ENCODE results near the gene BHLHE40. TPM values are rescaled to one million over a fixed set of nuclear protein-coding genes. Genes with fewer than 3 reads are reported as not detected.
"Not testable (repeated sequence)": the region's sequence is repeated elsewhere in the genome, so short reads cannot be mapped to it uniquely, and the experiment has no call there.

Gene BHLHE40
- polyA plus RNA-seq, 1 donor, result 24.2 TPM

DNA sequence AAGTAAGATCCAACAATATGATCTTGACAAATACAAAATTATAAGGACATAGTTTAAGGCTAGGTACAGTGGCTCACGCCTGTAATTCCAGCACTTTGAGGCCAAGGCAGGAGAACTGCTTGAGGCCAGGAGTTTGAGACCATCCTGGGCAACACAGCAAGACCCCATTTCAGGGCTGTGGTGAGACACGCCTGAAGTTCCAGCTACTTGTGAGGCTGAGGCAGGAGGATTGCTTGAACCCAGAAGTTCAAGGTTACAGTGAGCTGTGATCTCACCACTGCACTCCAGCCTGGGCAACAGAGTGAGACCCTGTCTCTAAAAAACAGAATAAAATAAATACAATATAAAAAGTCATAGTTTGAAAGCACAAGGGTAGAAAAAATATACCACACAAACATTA, 17.4 kb upstream of the BHLHE40 start:
- DNase-seq (ENCODE audit: low read depth), result not testable (repeated sequence)

GRCh38 chr3:4963669-4964570, 15.3 kb upstream of the BHLHE40 start:
- DNase-seq (ENCODE audit: low read depth), result no peak

DNA sequence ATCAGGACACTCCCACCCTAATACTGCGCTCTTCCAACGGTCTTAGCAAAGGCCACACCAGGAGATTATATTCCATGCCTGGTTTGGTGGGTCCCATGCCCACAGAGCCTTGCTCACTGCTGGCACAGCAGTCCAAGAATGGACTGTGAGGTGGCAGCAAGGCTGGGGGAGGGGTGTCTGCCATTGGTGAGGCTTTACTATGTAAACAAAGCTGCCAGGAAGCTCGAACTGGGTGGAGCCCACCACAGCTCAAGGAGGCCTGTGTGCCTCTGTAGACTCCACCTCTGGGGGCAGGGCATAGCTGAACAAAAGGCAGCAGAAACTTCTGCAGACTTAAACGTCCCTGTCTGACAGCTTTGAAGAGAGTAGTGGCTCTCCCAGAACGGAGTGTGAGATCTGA, 13.2 kb upstream of the BHLHE40 start:
- DNase-seq (ENCODE audit: low read depth), result not testable (repeated sequence)

- DNase-seq (ENCODE audit: low read depth), result not testable (repeated sequence)
Observed at GRCh38 chr3:4967683-4968082, 11.6 kb upstream of the BHLHE40 start.

- not testable (repeated sequence) for DNase-seq (ENCODE audit: low read depth)
Observed at GRCh38 chr3:4971437-4971836, 7.8 kb upstream of the BHLHE40 start.

GRCh38 chr3:4971838-4972237, 7.4 kb upstream of the BHLHE40 start:
- DNase-seq (ENCODE audit: low read depth), result no peak

GRCh38 chr3:4972652-4973643, 6.3 kb upstream of the BHLHE40 start:
- DNase-seq (ENCODE audit: low read depth), result no peak

- no peak for DNase-seq (ENCODE audit: low read depth)
Observed at GRCh38 chr3:4974154-4974553, 5.1 kb upstream of the BHLHE40 start.

- no peak for DNase-seq (ENCODE audit: low read depth)
Observed at GRCh38 chr3:4976109-4976508, 3.1 kb upstream of the BHLHE40 start.

DNA sequence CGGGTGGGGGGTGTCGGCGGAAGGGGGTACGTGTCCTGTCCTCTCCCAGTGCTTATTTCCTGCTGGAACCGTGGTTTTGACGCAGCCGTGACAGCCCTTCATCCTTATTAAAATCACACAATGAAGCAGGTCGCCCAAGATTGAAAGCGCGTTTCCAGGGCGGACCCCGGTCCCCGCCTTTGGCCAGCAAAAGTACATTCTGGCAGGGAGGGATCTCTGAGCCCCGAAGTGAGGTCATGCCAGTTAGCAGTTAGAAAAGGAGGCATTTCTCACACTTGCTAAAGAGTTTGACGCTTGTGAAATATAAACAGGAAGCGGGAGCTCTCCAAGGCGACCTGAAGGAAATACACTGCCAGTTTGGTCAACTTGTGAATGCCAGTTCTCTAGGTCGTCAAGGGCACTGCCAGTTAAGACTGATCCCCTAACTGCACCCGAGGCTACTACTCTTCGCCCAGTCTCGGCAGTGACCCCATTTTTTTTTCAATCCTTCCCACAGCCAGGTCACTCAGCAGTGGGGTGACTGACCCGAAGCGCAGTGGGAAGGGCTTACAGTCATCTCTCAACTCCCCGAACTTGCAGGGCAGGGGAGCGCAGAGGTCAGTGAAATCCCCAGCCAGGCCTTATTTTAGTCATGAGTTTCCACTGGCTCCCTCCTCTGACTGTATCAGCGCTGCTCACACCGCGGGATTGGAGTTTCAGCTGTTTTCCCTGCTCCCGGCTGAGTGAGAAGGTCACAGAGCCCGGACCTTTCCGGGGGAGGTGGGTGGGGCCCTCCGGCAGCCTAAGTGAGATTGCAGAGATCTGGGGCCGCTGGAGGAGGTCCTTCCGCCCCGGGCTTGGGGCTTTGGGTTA, 2.0 kb upstream of the BHLHE40 start:
- no peak for DNase-seq (ENCODE audit: low read depth)

DNA sequence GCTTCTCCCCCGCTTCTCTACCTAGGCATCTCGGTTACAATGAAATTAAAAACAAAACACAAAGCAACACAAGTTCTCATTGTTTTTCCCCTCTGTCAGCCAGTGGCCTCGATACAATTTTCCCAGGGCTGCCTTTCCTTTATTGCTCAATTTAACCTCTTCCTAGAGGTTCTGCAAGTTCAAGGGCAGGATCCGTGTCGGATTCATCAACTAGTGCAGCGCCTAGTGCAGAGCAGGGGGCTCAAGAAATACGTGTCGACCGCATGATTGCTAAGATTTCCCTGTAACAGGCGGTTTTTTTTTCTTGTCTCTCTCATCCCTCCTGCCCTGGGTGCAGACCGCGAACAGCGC, 1.4 kb upstream of the BHLHE40 start:
- DNase-seq (ENCODE audit: low read depth), result no peak

- DNase-seq (ENCODE audit: low read depth), result no peak
Observed at GRCh38 chr3:4978204-4978965, 852 bp upstream of the BHLHE40 start.

- no peak for DNase-seq (ENCODE audit: low read depth)
Observed at GRCh38 chr3:4978966-4979427, 240 bp upstream of the BHLHE40 start.

DNA sequence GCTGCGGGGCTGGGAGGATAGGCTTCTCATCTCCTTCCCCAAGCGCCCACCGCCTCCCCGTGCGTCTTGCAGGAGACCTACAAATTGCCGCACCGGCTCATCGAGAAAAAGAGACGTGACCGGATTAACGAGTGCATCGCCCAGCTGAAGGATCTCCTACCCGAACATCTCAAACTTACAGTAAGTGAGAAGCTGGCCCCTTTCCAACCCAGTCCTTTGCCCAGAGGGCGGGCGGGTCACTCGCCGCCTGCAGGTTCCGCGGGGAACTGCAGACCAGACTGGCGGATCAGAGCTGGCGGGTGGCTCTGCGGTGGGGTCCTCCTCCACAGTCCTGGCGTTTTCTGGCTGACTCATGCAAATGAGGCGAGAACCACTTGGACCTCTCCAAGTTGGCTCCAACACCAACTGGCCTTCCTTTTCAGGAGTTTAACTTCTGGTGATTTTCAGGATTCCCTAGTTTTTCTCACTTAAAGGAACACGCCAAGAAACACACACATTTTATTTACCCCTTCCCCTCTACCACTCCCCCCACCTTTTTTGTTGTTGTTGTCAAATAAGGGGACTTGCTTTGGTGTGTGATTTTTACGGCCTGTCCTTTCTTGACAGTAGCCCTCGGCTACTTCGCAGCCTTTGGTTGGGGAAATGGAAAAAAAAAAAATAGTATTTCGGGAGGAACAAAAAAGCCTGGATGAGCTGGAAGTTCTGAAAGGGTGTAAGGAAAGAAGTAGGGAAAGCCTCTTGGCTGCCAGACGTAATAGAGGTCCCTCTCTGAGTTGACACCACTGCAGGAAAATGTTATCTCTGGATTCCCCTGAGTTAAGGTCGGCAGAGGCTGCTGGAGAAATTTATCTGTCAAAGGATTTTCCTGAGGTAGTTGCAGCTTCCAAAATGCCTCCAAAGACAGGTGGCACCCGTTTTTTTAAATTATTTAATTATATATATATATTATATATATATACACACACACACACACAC, 1.3 kb downstream of the BHLHE40 start:
- no peak for DNase-seq (ENCODE audit: low read depth)

- DNase-seq (ENCODE audit: low read depth), result no peak
Observed at GRCh38 chr3:4981294-4981664, 2.0 kb downstream of the BHLHE40 start.

DNA sequence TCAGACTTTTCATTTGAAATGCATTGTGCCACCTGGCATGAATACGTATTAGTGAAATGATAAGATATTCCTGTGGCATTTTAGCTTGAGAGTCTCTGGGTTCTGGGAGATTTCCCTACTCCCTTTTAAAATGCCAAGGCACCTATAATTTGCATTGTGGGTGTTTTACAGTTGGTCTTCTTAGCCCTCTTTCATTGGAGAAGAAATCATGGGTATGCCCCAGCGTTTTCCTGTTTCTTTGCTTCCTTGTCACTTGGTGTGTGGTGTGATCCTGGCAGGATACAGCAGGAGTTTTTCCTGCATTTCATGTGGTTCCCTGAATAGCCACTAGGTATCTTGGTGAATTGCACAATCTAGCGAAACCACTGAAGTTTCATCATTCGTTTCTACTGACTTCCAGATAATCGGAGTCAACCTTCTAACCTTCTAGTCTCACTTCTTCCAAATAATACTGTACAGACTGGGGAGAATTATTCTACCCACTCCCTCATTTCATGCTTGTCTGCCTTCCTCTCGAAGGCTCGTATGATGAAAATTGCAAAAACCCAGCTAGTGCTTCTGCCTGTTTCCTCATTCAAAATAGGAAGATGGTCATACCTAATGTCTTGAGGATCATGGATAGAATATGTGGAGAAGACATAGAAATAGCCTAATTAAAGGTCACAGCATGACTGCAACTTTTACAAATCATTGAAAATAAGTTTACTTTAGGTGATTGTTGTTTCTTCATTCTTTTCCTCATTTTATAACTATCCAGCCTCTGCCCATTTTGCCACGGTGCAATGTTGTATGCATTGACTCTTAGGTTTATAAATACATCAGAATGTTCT, 2.6 kb downstream of the BHLHE40 start:
- DNase-seq (ENCODE audit: low read depth), result no peak

DNA sequence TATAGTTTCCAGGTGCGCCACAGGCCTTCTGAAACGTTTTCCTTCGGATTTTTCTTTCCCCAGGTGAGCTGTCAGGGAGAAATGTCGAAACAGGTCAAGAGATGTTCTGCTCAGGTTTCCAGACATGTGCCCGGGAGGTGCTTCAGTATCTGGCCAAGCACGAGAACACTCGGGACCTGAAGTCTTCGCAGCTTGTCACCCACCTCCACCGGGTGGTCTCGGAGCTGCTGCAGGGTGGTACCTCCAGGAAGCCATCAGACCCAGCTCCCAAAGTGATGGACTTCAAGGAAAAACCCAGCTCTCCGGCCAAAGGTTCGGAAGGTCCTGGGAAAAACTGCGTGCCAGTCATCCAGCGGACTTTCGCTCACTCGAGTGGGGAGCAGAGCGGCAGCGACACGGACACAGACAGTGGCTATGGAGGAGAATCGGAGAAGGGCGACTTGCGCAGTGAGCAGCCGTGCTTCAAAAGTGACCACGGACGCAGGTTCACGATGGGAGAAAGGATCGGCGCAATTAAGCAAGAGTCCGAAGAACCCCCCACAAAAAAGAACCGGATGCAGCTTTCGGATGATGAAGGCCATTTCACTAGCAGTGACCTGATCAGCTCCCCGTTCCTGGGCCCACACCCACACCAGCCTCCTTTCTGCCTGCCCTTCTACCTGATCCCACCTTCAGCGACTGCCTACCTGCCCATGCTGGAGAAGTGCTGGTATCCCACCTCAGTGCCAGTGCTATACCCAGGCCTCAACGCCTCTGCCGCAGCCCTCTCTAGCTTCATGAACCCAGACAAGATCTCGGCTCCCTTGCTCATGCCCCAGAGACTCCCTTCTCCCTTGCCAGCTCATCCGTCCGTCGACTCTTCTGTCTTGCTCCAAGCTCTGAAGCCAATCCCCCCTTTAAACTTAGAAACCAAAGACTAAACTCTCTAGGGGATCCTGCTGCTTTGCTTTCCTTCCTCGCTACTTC, 3.8 kb downstream of the BHLHE40 start:
- DNase-seq (ENCODE audit: low read depth), result no peak

All from forelimb muscle (tissue), 1 donor.